CD4-positive, alpha-beta T cell (primary cell): ENCODE results near the gene MACROD2. TPM values are rescaled to one million over a fixed set of nuclear protein-coding genes. Genes with fewer than 3 reads are reported as not detected.

Experiments used
- ATAC-seq: fragments of 200-7000 bp; cut with Tn5 transposase; one replicate; pipeline ENCODE4 v1.10.0; 2022; ENCODE audit warnings: mild to moderate bottlenecking; ENCODE audit not compliant: poor library complexity
- CTCF ChIA-PET: fragments of 350-600 bp; sonication (Branson Sonifier 250); formaldehyde crosslinking; loops from one replicate; lab custom pipeline; 2021; ENCODE audit warnings: antibody characterized with exemption, inconsistent platforms; lab: Charles Lee
- POLR2A ChIA-PET: fragments of 350-600 bp; sonication (Branson Sonifier 250); formaldehyde crosslinking; loops from one replicate; lab custom pipeline; 2021; ENCODE audit warnings: antibody characterized with exemption, inconsistent platforms; lab: Charles Lee
- DNase-seq, 14 experiments: peaks; one replicate each; pipeline ENCODE4 v3.0.0-alpha.2; 2013 to 2020; ENCODE audit warnings: mixed read lengths in 2 of 14
- H3K27ac ChIP-seq, 2 donors: one replicate each; pipeline versions ENCODE4 v1.5.1 to v1.7.0; 2013; ENCODE audit warnings: low read length in 2 of 2, low read depth in 1 of 2, mild to moderate bottlenecking in 1 of 2
- H3K27me3 ChIP-seq, 2 experiments: 1 replicate in 1 of 2; 2 replicates in 1 of 2; pipeline versions ENCODE4 v1.6.1 to v1.7.0; 2013; ENCODE audit warnings: low read length in 2 of 2, control low read depth in 1 of 2, mild to moderate bottlenecking in 1 of 2, moderate library complexity in 1 of 2; ENCODE audit not compliant: insufficient read depth in 2 of 2, control insufficient read depth in 1 of 2
- H3K36me3 ChIP-seq: one replicate; pipeline ENCODE4 v1.6.1; 2013; ENCODE audit warnings: low read length, control low read depth; ENCODE audit not compliant: insufficient read depth
- H3K4me1 ChIP-seq: one replicate; pipeline ENCODE4 v1.6.1; 2013; ENCODE audit warnings: low read length, control low read depth; ENCODE audit not compliant: insufficient read depth
- H3K4me3 ChIP-seq: one replicate; pipeline ENCODE4 v1.5.1; 2013; ENCODE audit warnings: mild to moderate bottlenecking, low read length, moderate library complexity
- H3K9me3 ChIP-seq, 2 experiments: 1 replicate in 1 of 2; 2 replicates in 1 of 2; pipeline versions ENCODE4 v1.6.1 to v1.7.0; 2013; ENCODE audit warnings: low read length in 2 of 2, mild to moderate bottlenecking in 2 of 2, control low read depth in 1 of 2, moderate library complexity in 1 of 2; ENCODE audit not compliant: control insufficient read depth in 1 of 2, insufficient read depth in 1 of 2
- H3K27ac Mint-ChIP-seq: one replicate; pipeline ENCODE4 v1.8.0; 2020; ENCODE audit warnings: mixed read lengths
- H3K27me3 Mint-ChIP-seq: one replicate; pipeline ENCODE4 v1.8.0; 2021; ENCODE audit warnings: mixed read lengths
- H3K36me3 Mint-ChIP-seq: one replicate; pipeline ENCODE4 v1.8.0; 2021; ENCODE audit warnings: low read depth, mixed read lengths
- H3K4me1 Mint-ChIP-seq: one replicate; pipeline ENCODE4 v1.8.0; 2021; ENCODE audit warnings: low read depth, mixed read lengths
- H3K4me3 Mint-ChIP-seq: one replicate; pipeline ENCODE4 v1.8.0; 2020; ENCODE audit warnings: mild to moderate bottlenecking, mixed read lengths
- H3K9me3 Mint-ChIP-seq: one replicate; pipeline ENCODE4 v1.8.0; 2020; ENCODE audit warnings: mixed read lengths
- intact Hi-C, 2 experiments: fragments of 100-400 bp; cut with DNase I in 1 of 2; cut with micrococcal nuclease in 1 of 2; formaldehyde crosslinking; loops; one replicate each; pipeline versions ENCODE4 v1.15.1 to v1.9.0; 2023 to 2025; cut with DNase I, micrococcal nuclease
- total RNA-seq, 174 experiments: library from RNA in 2 of 174; stranded (reverse) in 2 of 174; gene quantifications; one replicate each; pipeline ENCODE4 v1.2.3 and lab custom pipeline; 2021 to 2026
- TF ChIP-seq, protein P1 (sequence below): fragments of 200-600 bp; IDR thresholded peaks from one replicate; pipeline ENCODE4 v1.8.0; 2022; ENCODE audit warnings: antibody characterized with exemption, mild to moderate bottlenecking

MACROD2 gene
- total RNA-seq, 2 experiments from 2014 or later, result not detected

GRCh38 chr20:15146948-15147347, 1151.6 kb downstream of the MACROD2 start:
- no peaks in the 10 kb centered on the region for H3K4me1 ChIP-seq
- no peaks in the 10 kb centered on the region for H3K4me1 Mint-ChIP-seq
- H3K9me3 Mint-ChIP-seq, result peaks cover 5% of the 10 kb centered on the region
- ATAC-seq (no peak), DNase-seq (no peak)
- H3K27ac ChIP-seq, result no peak overlapping the region
- H3K27me3 Mint-ChIP-seq, result no peaks in the 10 kb centered on the region
- H3K36me3 ChIP-seq, result no peaks in the 10 kb centered on the region
- CTCF ChIA-PET, result no interaction called here
- no peak overlapping the region for H3K4me3 Mint-ChIP-seq
- no peak overlapping the region for H3K4me3 ChIP-seq
- intact Hi-C loops, result loop anchor here in 1 of 2 experiments (10.0 kb wide), 1 partner anchor 62 kb away; no protein-coding TSS in a partner anchor
- no peaks in the 10 kb centered on the region for H3K27me3 ChIP-seq
- POLR2A ChIA-PET, result no interaction called here
- H3K27ac Mint-ChIP-seq, result no peak overlapping the region
- H3K9me3 ChIP-seq, result peaks cover 0 to 4% of the 10 kb centered on the region in 2 experiments
- H3K36me3 Mint-ChIP-seq, result no peaks in the 10 kb centered on the region
- TF ChIP-seq, protein P1, sequence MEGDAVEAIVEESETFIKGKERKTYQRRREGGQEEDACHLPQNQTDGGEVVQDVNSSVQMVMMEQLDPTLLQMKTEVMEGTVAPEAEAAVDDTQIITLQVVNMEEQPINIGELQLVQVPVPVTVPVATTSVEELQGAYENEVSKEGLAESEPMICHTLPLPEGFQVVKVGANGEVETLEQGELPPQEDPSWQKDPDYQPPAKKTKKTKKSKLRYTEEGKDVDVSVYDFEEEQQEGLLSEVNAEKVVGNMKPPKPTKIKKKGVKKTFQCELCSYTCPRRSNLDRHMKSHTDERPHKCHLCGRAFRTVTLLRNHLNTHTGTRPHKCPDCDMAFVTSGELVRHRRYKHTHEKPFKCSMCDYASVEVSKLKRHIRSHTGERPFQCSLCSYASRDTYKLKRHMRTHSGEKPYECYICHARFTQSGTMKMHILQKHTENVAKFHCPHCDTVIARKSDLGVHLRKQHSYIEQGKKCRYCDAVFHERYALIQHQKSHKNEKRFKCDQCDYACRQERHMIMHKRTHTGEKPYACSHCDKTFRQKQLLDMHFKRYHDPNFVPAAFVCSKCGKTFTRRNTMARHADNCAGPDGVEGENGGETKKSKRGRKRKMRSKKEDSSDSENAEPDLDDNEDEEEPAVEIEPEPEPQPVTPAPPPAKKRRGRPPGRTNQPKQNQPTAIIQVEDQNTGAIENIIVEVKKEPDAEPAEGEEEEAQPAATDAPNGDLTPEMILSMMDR, result no peak

- no peak overlapping the region for H3K4me3 Mint-ChIP-seq
- Histone ChIP-seq H3K27ac (no peak overlapping the region), H3K4me3 (no peak overlapping the region), H3K27me3 (no peaks in the 10 kb centered on the region), H3K36me3 (no peaks in the 10 kb centered on the region), H3K4me1 (no peaks in the 10 kb centered on the region), H3K9me3 (no peaks in the 10 kb centered on the region)
- DNase-seq, result no peak
- no peaks in the 10 kb centered on the region for H3K36me3 Mint-ChIP-seq
- intact Hi-C loops, result no loop called here
- H3K9me3 Mint-ChIP-seq, result peaks cover 6% of the 10 kb centered on the region
- TF ChIP-seq, protein P1, result no peak
- POLR2A ChIA-PET, result no interaction called here
- H3K27ac Mint-ChIP-seq, result no peak overlapping the region
- CTCF ChIA-PET, result no interaction called here
- no peaks in the 10 kb centered on the region for H3K4me1 Mint-ChIP-seq
- no peak for ATAC-seq
- H3K27me3 Mint-ChIP-seq, result no peaks in the 10 kb centered on the region
Measured at GRCh38 chr20:15154070-15154469, 1158.8 kb downstream of the MACROD2 start.

DNA sequence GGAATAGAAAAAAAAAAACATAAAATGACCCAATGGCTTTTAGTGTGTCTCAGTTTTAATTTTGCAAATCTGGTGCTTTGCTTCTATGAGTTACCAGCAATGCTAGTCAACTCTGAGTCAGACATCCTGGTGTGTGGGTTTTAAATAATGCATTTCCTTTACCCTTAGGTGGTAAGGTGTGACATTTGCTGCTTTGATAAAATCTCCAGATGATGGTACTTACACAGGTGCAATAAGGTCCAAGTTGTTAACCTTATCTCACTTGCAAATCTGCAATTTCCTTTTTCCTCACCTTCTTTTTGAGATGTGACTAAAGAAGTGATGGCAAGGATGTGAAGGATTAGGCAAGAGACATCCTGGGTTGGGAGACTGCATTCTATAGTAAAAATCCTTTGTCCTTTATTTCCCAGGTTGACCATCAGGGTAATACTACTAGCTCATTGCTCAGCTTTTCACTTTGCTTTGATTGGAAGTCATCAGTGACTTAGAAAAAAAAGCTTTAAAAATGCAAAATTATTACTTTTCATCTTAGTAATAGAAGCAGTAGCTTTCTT, 1160.6 kb downstream of the MACROD2 start:
- H3K27ac ChIP-seq, result no peak overlapping the region
- intact Hi-C loops, result no loop called here
- H3K9me3 Mint-ChIP-seq, result peaks cover 6% of the 10 kb centered on the region
- H3K4me1 ChIP-seq, result no peaks in the 10 kb centered on the region
- POLR2A ChIA-PET, result no interaction called here
- H3K9me3 ChIP-seq, result no peaks in the 10 kb centered on the region
- no peak overlapping the region for H3K4me3 ChIP-seq
- TF ChIP-seq, protein P1, result no peak
- CTCF ChIA-PET, result no interaction called here
- H3K27me3 Mint-ChIP-seq, result no peaks in the 10 kb centered on the region
- ATAC-seq (no peak), DNase-seq (peak in 1 of 14 experiments; percentile 34)
- H3K27me3 ChIP-seq, result no peaks in the 10 kb centered on the region
- no peak overlapping the region for H3K4me3 Mint-ChIP-seq
- no peak overlapping the region for H3K27ac Mint-ChIP-seq
- H3K36me3 Mint-ChIP-seq, result no peaks in the 10 kb centered on the region
- no peaks in the 10 kb centered on the region for H3K36me3 ChIP-seq
- no peaks in the 10 kb centered on the region for H3K4me1 Mint-ChIP-seq
